PC-3 (cell line): ENCODE measurements around the gene CD300LG. TPM values are rescaled to one million over a fixed set of nuclear protein-coding genes. Genes with fewer than 3 reads are reported as not detected.
A peak's percentile ranks its signal among the peaks of the same experiment; 100 is the strongest.

Experiments used
- ATAC-seq: fragments of 200-7000 bp; cut with Tn5 transposase; 2 replicates; pipeline ENCODE4 v1.9.1; 2020; ENCODE audit warnings: mild to moderate bottlenecking, moderate library complexity
- BruUV-seq: library from RNA; stranded (reverse); fragments of 400-500 nt; replicated peaks from 2 replicates; lab custom pipeline; 2021; lab: Mats Ljungman, UMichigan
- CTCF ChIA-PET: fragments of 300-600 bp; sonication (Branson Sonifier 250); formaldehyde crosslinking; loops from one replicate; lab custom pipeline; 2022; ENCODE audit warnings: antibody characterized with exemption; lab: Charles Lee
- POLR2A ChIA-PET: fragments of 300-600 bp; sonication (Branson Sonifier 250); formaldehyde crosslinking; loops from one replicate; lab custom pipeline; 2022; ENCODE audit warnings: antibody characterized with exemption; ENCODE audit not compliant: unreplicated experiment; lab: Charles Lee
- DNase-seq: peaks from one replicate; pipeline ENCODE4 v3.0.0-alpha.2; 2015
- H2AFZ ChIP-seq: fragments of 300-600 bp; sonication (generic); 2 replicates; pipeline ENCODE4 v1.6.0; 2016; ENCODE audit warnings: antibody characterized with exemption, low read length
- H3F3A ChIP-seq: fragments of 300-600 bp; sonication (generic); one replicate; pipeline ENCODE4 v1.6.0; 2017; ENCODE audit warnings: antibody characterized with exemption, low read length, control low read depth, mild to moderate bottlenecking; ENCODE audit not compliant: unreplicated experiment
- H3K27ac ChIP-seq: fragments of 300-600 bp; sonication (generic); 2 replicates; pipeline ENCODE4 v1.5.1; 2016; ENCODE audit warnings: mild to moderate bottlenecking, low read length
- H3K27me3 ChIP-seq: fragments of 300-600 bp; sonication (generic); 2 replicates; pipeline ENCODE4 v1.6.1; 2016; ENCODE audit warnings: low read length, mixed read lengths
- H3K36me3 ChIP-seq: fragments of 300-600 bp; sonication (generic); 2 replicates; pipeline ENCODE4 v1.6.1; 2016; ENCODE audit warnings: low read depth, mixed run types, low read length, mixed read lengths
- H3K4me1 ChIP-seq: fragments of 300-600 bp; sonication (generic); 2 replicates; pipeline ENCODE4 v1.5.1; 2016; ENCODE audit warnings: low read length; ENCODE audit not compliant: insufficient read depth
- H3K4me2 ChIP-seq: fragments of 300-600 bp; sonication (generic); 2 replicates; pipeline ENCODE4 v1.6.0; 2016; ENCODE audit warnings: low read length
- H3K4me3 ChIP-seq: fragments of 300-600 bp; sonication (generic); 2 replicates; pipeline ENCODE4 v1.5.1; 2016; ENCODE audit warnings: mild to moderate bottlenecking, low read length, mixed read lengths
- H3K79me2 ChIP-seq: fragments of 300-600 bp; sonication (generic); 2 replicates; pipeline ENCODE4 v1.6.1; 2017; ENCODE audit warnings: low read length, mixed read lengths
- H3K9ac ChIP-seq: fragments of 300-600 bp; sonication (generic); 2 replicates; pipeline ENCODE4 v1.6.0; 2016; ENCODE audit warnings: mild to moderate bottlenecking, low read length
- H3K9me2 ChIP-seq: fragments of 300-600 bp; sonication (generic); replicated peaks from 2 replicates; pipeline ENCODE4 v1.6.1; 2016; ENCODE audit warnings: mixed run types, low read length, mixed read lengths
- H3K9me3 ChIP-seq: fragments of 300-600 bp; sonication (generic); 2 replicates; pipeline ENCODE4 v1.6.1; 2016; ENCODE audit warnings: low read length, mixed read lengths
- H4K20me1 ChIP-seq: fragments of 300-600 bp; sonication (generic); 2 replicates; pipeline ENCODE4 v1.6.1; 2016; ENCODE audit warnings: low read length, mixed read lengths
- EZH2 ChIP-seq: fragments of 300-600 bp; sonication (generic); IDR thresholded peaks from one replicate; pipeline ENCODE4 v1.6.1; 2017; ENCODE audit warnings: antibody characterized with exemption, mild to moderate bottlenecking, low read length; ENCODE audit not compliant: unreplicated experiment
- EZH2phosphoT487 ChIP-seq: fragments of 300-600 bp; sonication (generic); IDR thresholded peaks from 2 replicates; pipeline ENCODE4 v1.6.1; 2018; ENCODE audit warnings: mild to moderate bottlenecking, antibody characterized with exemption, low read length, borderline replicate concordance
- intact Hi-C: fragments of 100-400 bp; cut with micrococcal nuclease; formaldehyde crosslinking; loops from 2 replicates; pipeline ENCODE4 v1.9.0; 2023
- total RNA-seq: library from RNA; depleted of rRNA; stranded (reverse); fragments of >200 nt; gene quantifications from 2 replicates; pipeline ENCODE4 v1.2.3, GENCODE V29; 2014
- TF ChIP-seq, protein P1 (sequence below): fragments of 300-600 bp; sonication (generic); conservative IDR thresholded peaks from 2 replicates; pipeline ENCODE4 v1.5.1; 2017; ENCODE audit warnings: antibody characterized with exemption, low read depth, mild to moderate bottlenecking, low read length

Gene CD300LG
- total RNA-seq, 1 experiment from 2014 or later = not detected

DNA sequence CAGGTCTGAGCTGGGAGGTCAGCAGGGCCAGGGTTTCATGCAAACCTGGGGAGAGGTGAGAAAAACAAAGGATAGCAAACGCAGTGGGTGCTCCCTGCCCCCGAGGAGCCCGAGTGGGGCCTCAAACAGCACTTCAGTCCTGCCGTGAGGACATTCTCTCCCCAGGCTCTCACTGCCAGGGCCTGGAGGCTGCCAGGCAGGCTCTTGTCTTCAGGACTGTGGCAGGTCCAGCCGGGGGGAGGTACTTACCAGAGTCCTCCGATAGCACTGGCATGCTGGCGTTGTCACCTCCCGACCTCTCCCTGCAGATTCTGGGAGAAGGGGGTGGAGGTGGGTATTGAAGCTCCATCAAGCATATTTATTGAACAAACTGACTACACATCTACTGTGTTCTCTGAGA lies 15.3 kb upstream of the CD300LG start:
- ATAC-seq = no peak
- Histone ChIP-seq H3K4me3 (peak overlapping the region; percentile 80), H3K9ac (peak overlapping the region; percentile 80), H3K27ac (no peak overlapping the region), H3K79me2 (peaks cover 16% of the 10 kb centered on the region), H3K4me2 (peak overlapping the region; percentile 83), H3K9me3 (no peaks in the 10 kb centered on the region), H3K9me2 (no peaks in the 10 kb centered on the region), H4K20me1 (no peaks in the 10 kb centered on the region), H3K27me3 (no peaks in the 10 kb centered on the region), H3K36me3 (peaks cover 20% of the 10 kb centered on the region), H3F3A (no peaks in the 10 kb centered on the region), H2AFZ (no peak overlapping the region), H3K4me1 (peaks cover 25% of the 10 kb centered on the region)
- DNase-seq = no peak
- no TSS peak for BruUV-seq
- CTCF ChIA-PET = no interaction called here
- intact Hi-C loops = no loop called here
- POLR2A ChIA-PET = interaction anchor here (0.6 kb wide), 1 partner anchor 314 kb away, joined by 3 read pairs; no protein-coding TSS in a partner anchor
- no peak for TF ChIP-seq EZH2
- TF ChIP-seq EZH2phosphoT487 = no peak
- TF ChIP-seq, protein P1, sequence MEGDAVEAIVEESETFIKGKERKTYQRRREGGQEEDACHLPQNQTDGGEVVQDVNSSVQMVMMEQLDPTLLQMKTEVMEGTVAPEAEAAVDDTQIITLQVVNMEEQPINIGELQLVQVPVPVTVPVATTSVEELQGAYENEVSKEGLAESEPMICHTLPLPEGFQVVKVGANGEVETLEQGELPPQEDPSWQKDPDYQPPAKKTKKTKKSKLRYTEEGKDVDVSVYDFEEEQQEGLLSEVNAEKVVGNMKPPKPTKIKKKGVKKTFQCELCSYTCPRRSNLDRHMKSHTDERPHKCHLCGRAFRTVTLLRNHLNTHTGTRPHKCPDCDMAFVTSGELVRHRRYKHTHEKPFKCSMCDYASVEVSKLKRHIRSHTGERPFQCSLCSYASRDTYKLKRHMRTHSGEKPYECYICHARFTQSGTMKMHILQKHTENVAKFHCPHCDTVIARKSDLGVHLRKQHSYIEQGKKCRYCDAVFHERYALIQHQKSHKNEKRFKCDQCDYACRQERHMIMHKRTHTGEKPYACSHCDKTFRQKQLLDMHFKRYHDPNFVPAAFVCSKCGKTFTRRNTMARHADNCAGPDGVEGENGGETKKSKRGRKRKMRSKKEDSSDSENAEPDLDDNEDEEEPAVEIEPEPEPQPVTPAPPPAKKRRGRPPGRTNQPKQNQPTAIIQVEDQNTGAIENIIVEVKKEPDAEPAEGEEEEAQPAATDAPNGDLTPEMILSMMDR = no peak

DNA sequence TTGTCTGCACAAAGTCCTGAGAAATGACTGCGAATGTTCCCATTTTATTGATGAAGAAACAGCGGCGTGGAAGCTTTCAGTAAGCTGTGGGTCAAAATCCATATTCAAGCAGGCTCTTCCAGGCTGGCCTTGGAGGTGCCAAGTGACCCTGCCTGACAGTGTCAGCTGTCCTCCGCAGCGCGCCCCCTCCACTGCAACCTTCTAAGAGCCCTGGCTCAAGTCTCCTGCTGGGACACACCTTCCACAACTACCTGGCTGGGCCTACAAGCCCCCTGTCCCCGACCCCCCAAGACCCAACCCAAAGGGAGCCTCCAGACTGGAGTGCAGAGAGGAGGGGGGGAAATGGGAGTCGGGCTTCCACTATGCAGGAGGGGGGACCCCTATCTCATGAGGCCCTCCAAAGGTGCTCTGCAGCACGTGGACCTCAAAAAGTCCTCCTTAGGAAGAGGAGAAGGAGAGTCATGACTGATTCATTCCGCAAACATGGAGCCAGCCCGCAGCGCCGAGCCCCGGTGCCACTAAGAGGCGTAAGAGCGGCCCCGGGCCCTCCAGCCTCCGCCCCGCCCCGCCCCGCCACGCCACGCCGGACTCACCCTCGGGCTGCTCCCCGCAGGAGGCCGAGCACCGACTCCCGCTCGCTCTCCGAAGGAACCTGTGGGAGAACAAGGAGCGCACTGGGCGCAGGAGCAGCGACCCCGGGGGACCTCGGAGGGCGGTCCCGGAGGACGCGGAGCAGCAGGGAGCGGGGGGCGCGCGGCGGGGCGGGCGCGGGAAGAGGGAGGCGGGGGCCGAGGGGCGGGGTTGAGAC lies 14.6 kb upstream of the CD300LG start:
- Histone ChIP-seq H3K79me2 (peaks cover 16% of the 10 kb centered on the region), H3K27ac (peak overlapping the region; percentile 50), H4K20me1 (no peaks in the 10 kb centered on the region), H3K9me3 (no peaks in the 10 kb centered on the region), H3F3A (no peaks in the 10 kb centered on the region), H2AFZ (peak overlapping the region; percentile 79), H3K4me2 (peak overlapping the region; percentile 83), H3K9ac (peak overlapping the region; percentile 80), H3K4me1 (peaks cover 25% of the 10 kb centered on the region), H3K27me3 (no peaks in the 10 kb centered on the region), H3K4me3 (peak overlapping the region; percentile 80), H3K36me3 (peaks cover 20% of the 10 kb centered on the region), H3K9me2 (no peaks in the 10 kb centered on the region)
- POLR2A ChIA-PET = interaction anchor here (0.6 kb wide), 1 partner anchor 314 kb away, joined by 3 read pairs; no protein-coding TSS in a partner anchor
- DNase-seq = peak; percentile 90
- ATAC-seq = peak; percentile 88
- TSS peak; percentile 57 for BruUV-seq
- TF ChIP-seq EZH2phosphoT487 (peak; percentile 22; the same call in 1 of the 2 replicates), EZH2 (no peak)
- TF ChIP-seq, protein P1 = no peak; the same call in 1 of the 2 replicates
- intact Hi-C loops = no loop called here
- CTCF ChIA-PET = no interaction called here
